H1 (cell line): ENCODE results near the gene FAM149A.

Experiments used
- NANOG ChIP-seq: IDR thresholded peaks from 2 replicates; pipeline ENCODE4 v1.6.1; 2011; ENCODE audit warnings: low read length, low read depth, mild to moderate bottlenecking, inconsistent platforms; ENCODE audit not compliant: insufficient read depth, poor library complexity, severe bottlenecking
- TAF1 ChIP-seq: IDR thresholded peaks from 2 replicates; pipeline ENCODE4 v1.6.1; 2011; ENCODE audit warnings: mild to moderate bottlenecking, low read depth, low read length
- YY1 ChIP-seq: IDR thresholded peaks from 2 replicates; pipeline ENCODE4 v1.6.1; 2011; ENCODE audit warnings: low read depth, mild to moderate bottlenecking, low read length
- ZNF274 ChIP-seq: IDR thresholded peaks from 2 replicates; pipeline ENCODE4 v1.7.0; 2012; ENCODE audit warnings: low read length, borderline replicate concordance; ENCODE audit errors: extremely low read depth

- TF ChIP-seq NANOG (no peak), TAF1 (no peak), ZNF274 (no peak), YY1 (no peak)
Measured at GRCh38 chr4:186203406-186203805, 98.9 kb downstream of the FAM149A start.
